Heart left ventricle (tissue), 16 donors: ENCODE measurements around the gene PDGFD. TPM values are rescaled to one million over a fixed set of nuclear protein-coding genes. Genes with fewer than 3 reads are reported as not detected.

Source experiments
- ATAC-seq, 4 donors: fragments of 200-7000 bp; cut with Tn5 transposase; one replicate each; pipeline ENCODE4 v1.9.1; 2020 to 2022; ENCODE audit warnings: moderate library complexity in 4 of 4, mild to moderate bottlenecking in 3 of 4, moderate number of reproducible peaks in 1 of 4
- DNase-seq, 5 donors: peaks; one replicate each; pipeline ENCODE4 v3.0.0-alpha.2; 2020
- H3K27ac ChIP-seq, 12 donors: fragments of 200-600 bp; sonication (generic) in 4 of 12; one replicate each; pipeline versions ENCODE4 v1.5.0 to v1.8.0; 2016 to 2022; ENCODE audit warnings: mild to moderate bottlenecking in 2 of 12
- H3K27me3 ChIP-seq, 9 donors: fragments of 200-600 bp; sonication (generic) in 2 of 9; one replicate each; pipeline versions ENCODE4 v1.5.1 to v1.8.0; 2016 to 2022; ENCODE audit warnings: mild to moderate bottlenecking in 3 of 9
- H3K36me3 ChIP-seq, 9 donors: fragments of 200-600 bp; sonication (generic) in 2 of 9; one replicate each; pipeline versions ENCODE4 v1.5.0 to v1.8.0; 2018 to 2022; ENCODE audit warnings: mild to moderate bottlenecking in 2 of 9
- H3K4me1 ChIP-seq, 12 donors: fragments of 200-600 bp; sonication (generic) in 4 of 12; one replicate each; pipeline versions ENCODE4 v1.5.0 to v1.8.0; 2016 to 2022; ENCODE audit warnings: mild to moderate bottlenecking in 3 of 12
- H3K4me3 ChIP-seq, 12 donors: fragments of 200-600 bp; sonication (generic) in 4 of 12; one replicate each; pipeline versions ENCODE4 v1.5.0 to v1.8.0; 2017 to 2022; ENCODE audit warnings: mild to moderate bottlenecking in 9 of 12, moderate library complexity in 4 of 12
- H3K9me3 ChIP-seq, 12 donors: fragments of 200-600 bp; sonication (generic) in 4 of 12; one replicate each; pipeline versions ENCODE4 v1.5.0 to v1.8.0; 2016 to 2022; ENCODE audit warnings: mild to moderate bottlenecking in 1 of 12
- CTCF ChIP-seq, 12 donors: fragments of 200-600 bp; sonication (generic) in 4 of 12; IDR thresholded peaks; one replicate each; pipeline versions ENCODE4 v1.5.0 to v1.8.0; 2018 to 2022; ENCODE audit warnings: antibody characterized with exemption in 12 of 12, mild to moderate bottlenecking in 5 of 12
- POLR2A ChIP-seq, 2 donors: fragments of 450-650 bp; IDR thresholded peaks; one replicate each; pipeline ENCODE4 v1.6.1; 2017; ENCODE audit warnings: antibody characterized with exemption in 2 of 2, mild to moderate bottlenecking in 2 of 2, moderate library complexity in 2 of 2
- WGBS, 4 donors: extraction: QIAGEN DNeasy Blood & Tissue Kit in 2 of 4; methylation state at CpG; one replicate each; pipeline versions ENCODE4 v1.1.5 to v1.1.7; 2013 to 2018; 5-methylcytosine and 5-hydroxymethylcytosine counted together
- intact Hi-C, 10 donors: fragments of 100-400 bp; cut with DNase I; formaldehyde crosslinking; loops; one replicate each; pipeline versions ENCODE4 v1.11.1 to v1.14.2; 2022
- polyA plus RNA-seq, 2 donors: library from polyadenylated mRNA; stranded (reverse); fragments of 200-250 nt; gene quantifications; one replicate each; pipeline ENCODE4 v1.2.3, GENCODE V29; 2013
- total RNA-seq, 9 donors: library from RNA; depleted of rRNA in 2 of 9; stranded (reverse); fragments of >200 nt in 2 of 9; fragmentation: NEBNext Ultra II Directional in 3 of 9; extraction: Animal tissue kit (Norgen Biotek cat#: 25700) in 3 of 9; gene quantifications; one replicate each; pipeline versions ENCODE4 v1.1.0 to v1.2.4, GENCODE V29; 2016 to 2023
- donor health status: ischemic (EF 13 %, LVEDD 7.1; RV severe dilation, severe dysfunction).
- donor health status: healthy with polysubstance abuse.
- donor health status: DM: no; HTN: yes; CAD: no.
- donor health status: DM: no; HTN: no; CAD: no.
- donor health status: ischemic (EF 25% LVEDD 6.9; RV normal size, moderate dysfunction).
- donor health status: ischemic (EF 25% LVEDD 5.7; RV mildly dilated, moderate dysfunction).
- donor health status: healthy.
- donor health status: DM: yes; HTN: yes; CAD: no.
- donor health status: ischemic (EF 35%, LVEDD 5.7; RV mildly dilated, moderate dysfunction).
- donor health status: nonischemic (EF 11% LVEDD 7.7; RV severe dilation, severe dysfunction).
- donor health status: DM: yes; HTN: yes; CAD: no.
- donor health status: PGD.
- donor health status: ischemic (EF 29% LVEDD 5.4; RV normal size, mild dysfunction).
- donor health status: nonischemic (EF 23%, LVEDD 6.1; RV moderate dilation, normal function).

Gene PDGFD
- total and polyA plus RNA-seq, 11 donors = 3.6 to 24.6 (median 15.3) TPM

GRCh38 chr11:103898577-103899336, 265.2 kb downstream of the PDGFD start:
- Histone ChIP-seq H3K4me1 (peaks cover 0 to 25% (median 0%) of the 10 kb centered on the region in 12 donors), H3K27me3 (no peaks in the 10 kb centered on the region), H3K9me3 (no peaks in the 10 kb centered on the region), H3K27ac (no peak overlapping the region), H3K36me3 (no peaks in the 10 kb centered on the region), H3K4me3 (no peak overlapping the region)
- intact Hi-C loops = no loop called here
- DNase-seq (no peak), ATAC-seq (no peak)
- TF ChIP-seq CTCF (IDR thresholded peaks at IDR 0.05) (no peak), POLR2A (IDR thresholded peaks at IDR 0.05) (no peak)
- 77 to 78% (median 78%) methylated on average over 5 of the region's 5 CpGs for WGBS, 4 donors

- Histone ChIP-seq H3K9me3 (no peaks in the 10 kb centered on the region), H3K36me3 (no peaks in the 10 kb centered on the region), H3K4me1 (peaks cover 0 to 18% (median 0%) of the 10 kb centered on the region in 12 donors), H3K4me3 (no peak overlapping the region), H3K27me3 (no peaks in the 10 kb centered on the region), H3K27ac (no peak overlapping the region)
- intact Hi-C loops = no loop called here
- ATAC-seq (no peak), DNase-seq (no peak)
- WGBS, 4 donors = 48 to 56% (median 53%) methylated on average over 1 of the region's 1 CpG
- no peak for TF ChIP-seq CTCF (IDR thresholded peaks at IDR 0.05)
- no peak for TF ChIP-seq POLR2A (IDR thresholded peaks at IDR 0.05)
Measured at GRCh38 chr11:103898065-103898464, 265.9 kb downstream of the PDGFD start.

GRCh38 chr11:103897160-103897936, 266.6 kb downstream of the PDGFD start:
- WGBS, 4 donors = 50 to 60% (median 53%) methylated on average over 4 of the region's 4 CpGs
- H3K4me3 ChIP-seq = no peak overlapping the region
- DNase-seq = no peak

More at GRCh38 chr11:103897160-103897936, 266.6 kb downstream of the PDGFD start:
- Histone ChIP-seq H3K36me3 (no peaks in the 10 kb centered on the region), H3K9me3 (no peaks in the 10 kb centered on the region), H3K27me3 (no peaks in the 10 kb centered on the region), H3K27ac (no peak overlapping the region), H3K4me1 (peaks cover 0 to 16% (median 0%) of the 10 kb centered on the region in 12 donors)
- TF ChIP-seq POLR2A (IDR thresholded peaks at IDR 0.05) (no peak), CTCF (IDR thresholded peaks at IDR 0.05) (no peak)
- intact Hi-C loops = no loop called here
- ATAC-seq = no peak
